Measurements from ENCODE around the gene STN1.

The STN1 gene

GRCh38 chr10:103912759-103913158, 5.2 kb downstream of the STN1 start:
- TF ChIP-seq CTCF (IDR thresholded peaks at IDR 0.05; ENCODE audit: extremely low read depth, missing control alignments): no peak
- no peak for DNase-seq (ENCODE audit: low spot score)

- peak; percentile 25 for DNase-seq (ENCODE audit: low spot score)
- no peak for TF ChIP-seq CTCF (IDR thresholded peaks at IDR 0.05; ENCODE audit: extremely low read depth, missing control alignments)
Measured at GRCh38 chr10:103911021-103911459, 6.9 kb downstream of the STN1 start.

GRCh38 chr10:103910442-103911012, 7.5 kb downstream of the STN1 start:
- no peak for TF ChIP-seq CTCF (IDR thresholded peaks at IDR 0.05; ENCODE audit: extremely low read depth, missing control alignments)
- DNase-seq (ENCODE audit: low spot score): no peak

GRCh38 chr10:103905441-103905840, 12.5 kb downstream of the STN1 start:
- no peak for DNase-seq (ENCODE audit: low spot score)
- no peak for TF ChIP-seq CTCF (IDR thresholded peaks at IDR 0.05; ENCODE audit: extremely low read depth, missing control alignments)

GRCh38 chr10:103901299-103901698, 16.7 kb downstream of the STN1 start:
- TF ChIP-seq CTCF (IDR thresholded peaks at IDR 0.05; ENCODE audit: extremely low read depth, missing control alignments): no peak
- DNase-seq (ENCODE audit: low spot score): no peak

- no peak for DNase-seq (ENCODE audit: low spot score)
- TF ChIP-seq CTCF (IDR thresholded peaks at IDR 0.05; ENCODE audit: extremely low read depth, missing control alignments): no peak
Measured at GRCh38 chr10:103899312-103899711, 18.7 kb downstream of the STN1 start.

GRCh38 chr10:103897241-103897774, 20.7 kb downstream of the STN1 start:
- no peak for TF ChIP-seq CTCF (IDR thresholded peaks at IDR 0.05; ENCODE audit: extremely low read depth, missing control alignments)
- no peak for DNase-seq (ENCODE audit: low spot score)
